ENCODE data around the gene APLN. TPM values are rescaled to one million over a fixed set of nuclear protein-coding genes. Genes with fewer than 3 reads are reported as not detected.

APLN gene
- total and polyA plus RNA-seq, 2 donors: 1.0 to 1.8 TPM

GRCh38 chrX:129653971-129654651 lies 645 bp downstream of the APLN start:
- 2% methylated on average over 52 of the region's 57 CpGs for WGBS

GRCh38 chrX:129653181-129653970 lies 1.4 kb downstream of the APLN start:
- H3K4me1 ChIP-seq (ENCODE audit: insufficient read depth): no peaks in the 10 kb centered on the region
- H3K27ac ChIP-seq (ENCODE audit: low read depth): no peak overlapping the region
- DNase-seq (ENCODE audit: extremely low spot score): no peak
- WGBS: 72% methylated on average over 10 of the region's 10 CpGs
- H3K4me3 ChIP-seq (ENCODE audit: low read depth, low read length): no peak overlapping the region
- H3K36me3 ChIP-seq (ENCODE audit: insufficient read depth): no peaks in the 10 kb centered on the region

More at GRCh38 chrX:129653971-129654651, 645 bp downstream of the APLN start:
- H3K36me3 ChIP-seq (ENCODE audit: insufficient read depth): no peaks in the 10 kb centered on the region
- no peak for DNase-seq (ENCODE audit: extremely low spot score)
- peak overlapping the region; percentile 38 for H3K4me3 ChIP-seq (ENCODE audit: low read depth, low read length)
- no peaks in the 10 kb centered on the region for H3K4me1 ChIP-seq (ENCODE audit: insufficient read depth)
- H3K27ac ChIP-seq (ENCODE audit: low read depth): no peak overlapping the region

GRCh38 chrX:129652565-129653169 lies 2.1 kb downstream of the APLN start:
- Histone ChIP-seq H3K36me3 (ENCODE audit: insufficient read depth) (no peaks in the 10 kb centered on the region), H3K27ac (ENCODE audit: low read depth) (no peak overlapping the region), H3K4me3 (ENCODE audit: low read depth, low read length) (no peak overlapping the region), H3K4me1 (ENCODE audit: insufficient read depth) (no peaks in the 10 kb centered on the region)
- WGBS: 94% methylated on average over 8 of the region's 8 CpGs
- no peak for DNase-seq (ENCODE audit: extremely low spot score)

GRCh38 chrX:129651756-129652564 lies 2.8 kb downstream of the APLN start:
- Histone ChIP-seq H3K36me3 (ENCODE audit: insufficient read depth) (no peaks in the 10 kb centered on the region), H3K4me1 (ENCODE audit: insufficient read depth) (no peaks in the 10 kb centered on the region), H3K27ac (ENCODE audit: low read depth) (no peak overlapping the region), H3K4me3 (ENCODE audit: low read depth, low read length) (no peak overlapping the region)
- DNase-seq (ENCODE audit: extremely low spot score): no peak
- WGBS: 92% methylated on average over 14 of the region's 14 CpGs

- Histone ChIP-seq H3K4me3 (ENCODE audit: low read depth, low read length) (no peak overlapping the region), H3K27ac (ENCODE audit: low read depth) (no peak overlapping the region), H3K36me3 (ENCODE audit: insufficient read depth) (no peaks in the 10 kb centered on the region), H3K4me1 (ENCODE audit: insufficient read depth) (no peaks in the 10 kb centered on the region)
- no peak for DNase-seq (ENCODE audit: extremely low spot score)
- 84% methylated on average over 7 of the region's 7 CpGs for WGBS
Measured at GRCh38 chrX:129650821-129651510, 3.8 kb downstream of the APLN start.

- 94% methylated on average over 3 of the region's 3 CpGs for WGBS
- Histone ChIP-seq H3K4me1 (ENCODE audit: insufficient read depth) (no peaks in the 10 kb centered on the region), H3K27ac (ENCODE audit: low read depth) (no peak overlapping the region), H3K4me3 (ENCODE audit: low read depth, low read length) (no peak overlapping the region), H3K36me3 (ENCODE audit: insufficient read depth) (no peaks in the 10 kb centered on the region)
- DNase-seq (ENCODE audit: extremely low spot score): no peak
Measured at GRCh38 chrX:129650183-129650689, 4.5 kb downstream of the APLN start.

GRCh38 chrX:129649268-129650182 lies 5.2 kb downstream of the APLN start:
- no peak overlapping the region for H3K27ac ChIP-seq (ENCODE audit: low read depth)
- H3K4me1 ChIP-seq (ENCODE audit: insufficient read depth): no peaks in the 10 kb centered on the region
- no peak for DNase-seq (ENCODE audit: extremely low spot score)
- no peaks in the 10 kb centered on the region for H3K36me3 ChIP-seq (ENCODE audit: insufficient read depth)
- no peak overlapping the region for H3K4me3 ChIP-seq (ENCODE audit: low read depth, low read length)
- 88% methylated on average over 9 of the region's 9 CpGs for WGBS

- no peak overlapping the region for H3K4me3 ChIP-seq (ENCODE audit: low read depth, low read length)
- H3K36me3 ChIP-seq (ENCODE audit: insufficient read depth): no peaks in the 10 kb centered on the region
- no peak overlapping the region for H3K27ac ChIP-seq (ENCODE audit: low read depth)
- no peaks in the 10 kb centered on the region for H3K4me1 ChIP-seq (ENCODE audit: insufficient read depth)
- 94% methylated on average over 20 of the region's 20 CpGs for WGBS
- no peak for DNase-seq (ENCODE audit: extremely low spot score)
Measured at GRCh38 chrX:129648514-129649267, 6.1 kb downstream of the APLN start.

- Histone ChIP-seq H3K36me3 (ENCODE audit: insufficient read depth) (no peaks in the 10 kb centered on the region), H3K27ac (ENCODE audit: low read depth) (no peak overlapping the region), H3K4me1 (ENCODE audit: insufficient read depth) (no peaks in the 10 kb centered on the region), H3K4me3 (ENCODE audit: low read depth, low read length) (no peak overlapping the region)
- WGBS: 95% methylated on average over 14 of the region's 14 CpGs
- DNase-seq (ENCODE audit: extremely low spot score): no peak
Measured at GRCh38 chrX:129647418-129648410, 7.0 kb downstream of the APLN start.

GRCh38 chrX:129646566-129647417 lies 8.0 kb downstream of the APLN start:
- H3K4me1 ChIP-seq (ENCODE audit: insufficient read depth): no peaks in the 10 kb centered on the region
- no peaks in the 10 kb centered on the region for H3K36me3 ChIP-seq (ENCODE audit: insufficient read depth)
- no peak for DNase-seq (ENCODE audit: extremely low spot score)
- H3K4me3 ChIP-seq (ENCODE audit: low read depth, low read length): no peak overlapping the region
- H3K27ac ChIP-seq (ENCODE audit: low read depth): no peak overlapping the region
- WGBS: 85% methylated on average over 13 of the region's 13 CpGs
